ENCODE measurements around the gene XYLT1. TPM values are rescaled to one million over a fixed set of nuclear protein-coding genes. Genes with fewer than 3 reads are reported as not detected.

Gene XYLT1
- total and polyA plus RNA-seq, 2 of the 8 experiments (the other 6 are each of a cell fraction or from before 2014, with no cell fraction given): 6.6 to 25.4 TPM

DNA sequence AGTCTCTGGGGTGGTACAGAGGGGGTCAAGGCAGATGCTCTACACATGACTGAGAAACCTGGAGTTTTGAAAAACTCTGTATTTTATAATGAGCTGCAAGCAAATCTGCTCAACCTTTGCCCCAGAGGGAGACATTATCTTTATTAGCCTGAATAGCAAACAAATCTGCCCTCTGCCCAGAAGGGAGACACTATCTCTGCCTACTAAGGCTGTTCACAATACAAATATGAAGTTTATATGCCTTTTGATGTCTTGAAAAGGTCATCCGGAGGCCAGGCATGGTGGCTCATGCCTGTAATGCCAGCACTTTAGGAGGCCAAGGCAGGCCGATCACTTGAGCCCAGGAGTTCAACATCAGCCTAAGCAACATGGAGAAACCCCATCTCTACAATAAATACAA is 11.0 kb upstream of the XYLT1 start:
- Histone ChIP-seq H2AK5ac (ENCODE audit: low read depth, low read length) (no peak overlapping the region), H3K4me3 (ENCODE audit: extremely low read depth in 1 of 4, insufficient read depth in 2 of 4, low read depth in 3 of 4, low read length in 4 of 4) (no peak overlapping the region), H3K27ac (ENCODE audit: low read depth, low read length) (no peak overlapping the region), H3K27me3 (replicated peaks in 1 of 4; ENCODE audit: control insufficient read depth in 3 of 4, extremely low read depth in 1 of 4, insufficient read depth in 3 of 4, low read length in 3 of 4) (no peaks in the 10 kb centered on the region), H3K36me3 (ENCODE audit: control insufficient read depth in 2 of 4, insufficient read depth in 4 of 4, low read length in 3 of 4) (no peaks in the 10 kb centered on the region), H4K91ac (replicated peaks; ENCODE audit: insufficient read length, low read length) (no peak overlapping the region), H3K4me1 (replicated peaks in 1 of 4; ENCODE audit: control insufficient read depth in 3 of 4, insufficient read depth in 4 of 4, low read length in 3 of 4) (0 out of 7 replicates have a peak, but pooled peaks cover 0 to 3% (median 0%) of the 10 kb centered on the region in 4 experiments), H3K14ac (ENCODE audit: insufficient read length) (no peak overlapping the region), H2BK120ac (replicated peaks; ENCODE audit: low read depth, low read length) (no peak overlapping the region), H4K8ac (ENCODE audit: extremely low read depth, insufficient read depth, low read length) (no peak overlapping the region), H3K4me2 (ENCODE audit: insufficient read depth in 1 of 2, low read depth in 2 of 2, low read length in 2 of 2) (no peak overlapping the region), H3K18ac (ENCODE audit: extremely low read depth, low read length) (no peak overlapping the region), H2BK12ac (ENCODE audit: low read depth, low read length) (no peak overlapping the region), H3K79me1 (ENCODE audit: low read depth, low read length) (no peaks in the 10 kb centered on the region), H3K23ac (ENCODE audit: insufficient read length) (no peak overlapping the region), H2BK5ac (ENCODE audit: low read depth, low read length) (no peak overlapping the region), H2BK15ac (ENCODE audit: low read length) (no peak overlapping the region), H2BK20ac (ENCODE audit: low read length) (no peak overlapping the region), H3K4ac (replicated peaks; ENCODE audit: insufficient read length, low read depth, low read length) (no peak overlapping the region), H3K56ac (replicated peaks; ENCODE audit: insufficient read length, low read depth, low read length) (no peak overlapping the region), H2AFZ (ENCODE audit: low read length) (no peak overlapping the region), H3K9me3 (ENCODE audit: insufficient read depth in 2 of 2, low read depth in 1 of 2, low read length in 1 of 2) (no peaks in the 10 kb centered on the region), H3K79me2 (ENCODE audit: control insufficient read depth in 1 of 2, insufficient read depth in 2 of 2, low read length in 2 of 2) (no peaks in the 10 kb centered on the region), H3K23me2 (ENCODE audit: low read depth, low read length) (no peaks in the 10 kb centered on the region; the same call in 1 of the 2 replicates), H3K9ac (replicated peaks in 1 of 4; ENCODE audit: extremely low read depth in 1 of 4, low read depth in 3 of 4, low read length in 3 of 4) (no peak overlapping the region), H4K5ac (ENCODE audit: insufficient read length, low read depth, low read length) (no peak overlapping the region), H4K20me1 (replicated peaks in 1 of 2; ENCODE audit: control insufficient read depth in 1 of 2, insufficient read depth in 2 of 2, low read length in 2 of 2) (no peaks in the 10 kb centered on the region)
- 89% methylated on average over 2 of the region's 2 CpGs; no CpG with 5 or more reads in 1 of the 2 experiments for WGBS, 2 experiments (ENCODE audit: extremely low coverage in 1 of 2, insufficient coverage in 1 of 2, insufficient read length in 1 of 2, insufficient replicate concordance in 2 of 2, low coverage in 1 of 2, low lambda C conversion rate in 2 of 2, missing lambda C conversion rate in 1 of 2)
- no peak for FAIRE-seq
- DNase-seq (ENCODE audit: low read depth in 1 of 2, low spot score in 2 of 2): no peak
- no peak for TF ChIP-seq EZH2 (IDR thresholded peaks at IDR 0.05; ENCODE audit: low read depth, low read length, severe bottlenecking)
- TF ChIP-seq SRF (IDR thresholded peaks at IDR 0.05; ENCODE audit: low read depth, low read length): no peak
- no peak for TF ChIP-seq POU5F1 (IDR thresholded peaks at IDR 0.05; ENCODE audit: low read depth, low read length)
- TF ChIP-seq SIRT6 (IDR thresholded peaks at IDR 0.05; ENCODE audit: low read length): no peak
- no peak for TF ChIP-seq JUND (IDR thresholded peaks at IDR 0.05; ENCODE audit: low read length)
- TF ChIP-seq, protein P1, sequence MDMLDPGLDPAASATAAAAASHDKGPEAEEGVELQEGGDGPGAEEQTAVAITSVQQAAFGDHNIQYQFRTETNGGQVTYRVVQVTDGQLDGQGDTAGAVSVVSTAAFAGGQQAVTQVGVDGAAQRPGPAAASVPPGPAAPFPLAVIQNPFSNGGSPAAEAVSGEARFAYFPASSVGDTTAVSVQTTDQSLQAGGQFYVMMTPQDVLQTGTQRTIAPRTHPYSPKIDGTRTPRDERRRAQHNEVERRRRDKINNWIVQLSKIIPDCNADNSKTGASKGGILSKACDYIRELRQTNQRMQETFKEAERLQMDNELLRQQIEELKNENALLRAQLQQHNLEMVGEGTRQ (IDR thresholded peaks at IDR 0.05; ENCODE audit: low read length): no peak
- no peak for TF ChIP-seq SIN3A (conservative IDR thresholded peaks at IDR 0.05 in 1 of 2, IDR thresholded peaks at IDR 0.05 in 1 of 2; ENCODE audit: low read depth in 1 of 2, low read length in 2 of 2)
- no peak for TF ChIP-seq HDAC2 (IDR thresholded peaks at IDR 0.05; ENCODE audit: borderline replicate concordance in 1 of 2, low read depth in 2 of 2, low read length in 2 of 2)
- no peak for TF ChIP-seq RFX5 (IDR thresholded peaks at IDR 0.05; ENCODE audit: borderline replicate concordance, low read depth, low read length)
- CTCF ChIA-PET (ENCODE audit: partially characterized antibody): interaction anchor here (0.6 to 1.4 kb wide), 3 partner anchors 22 to 194 kb away, joined by 3 to 5 read pairs (median 5); no protein-coding TSS in a partner anchor
- POLR2A ChIA-PET (ENCODE audit: partially characterized antibody): no interaction called here

Measured in H1 (cell line).